ENCODE measurements around the gene HIF3A.
"Not testable (repeated sequence)": the region's sequence is repeated elsewhere in the genome, so short reads cannot be mapped to it uniquely, and the experiment has no call there.

Gene HIF3A

GRCh38 chr19:46357846-46358583 is 61.2 kb downstream of the HIF3A start:
- DNase-seq (ENCODE audit: low read depth in 3 of 3), result no peak

- DNase-seq (ENCODE audit: low read depth in 3 of 3), result no peak
Observed at GRCh38 chr19:46361915-46362314, 65.1 kb downstream of the HIF3A start.

- DNase-seq (ENCODE audit: low read depth in 3 of 3), result no peak
Observed at GRCh38 chr19:46364359-46364758, 67.5 kb downstream of the HIF3A start.

- no peak for DNase-seq (ENCODE audit: low read depth in 3 of 3)
Observed at GRCh38 chr19:46365561-46365960, 68.7 kb downstream of the HIF3A start.

- no peak for DNase-seq (ENCODE audit: low read depth in 3 of 3)
Observed at GRCh38 chr19:46366620-46367292, 69.9 kb downstream of the HIF3A start.

- DNase-seq (ENCODE audit: low read depth in 3 of 3), result no peak
Observed at GRCh38 chr19:46367426-46367825, 70.6 kb downstream of the HIF3A start.

- no peak for DNase-seq (ENCODE audit: low read depth in 3 of 3)
Observed at GRCh38 chr19:46368116-46368515, 71.3 kb downstream of the HIF3A start.

- no peak for DNase-seq (ENCODE audit: low read depth in 3 of 3)
Observed at GRCh38 chr19:46369817-46370216, 73.0 kb downstream of the HIF3A start.

GRCh38 chr19:46371371-46371901 is 74.6 kb downstream of the HIF3A start:
- no peak for DNase-seq (ENCODE audit: low read depth in 3 of 3)

- no peak for DNase-seq (ENCODE audit: low read depth in 3 of 3)
Observed at GRCh38 chr19:46372901-46373490, 76.2 kb downstream of the HIF3A start.

GRCh38 chr19:46373491-46374359 is 76.9 kb downstream of the HIF3A start:
- no peak for DNase-seq (ENCODE audit: low read depth in 3 of 3)

GRCh38 chr19:46374536-46375475 is 78.0 kb downstream of the HIF3A start:
- DNase-seq (ENCODE audit: low read depth in 3 of 3), result no peak

GRCh38 chr19:46375476-46376067 is 78.7 kb downstream of the HIF3A start:
- not testable (repeated sequence) for DNase-seq (ENCODE audit: low read depth in 3 of 3)

- DNase-seq (ENCODE audit: low read depth in 3 of 3), result no peak
Observed at GRCh38 chr19:46376241-46377153, 79.7 kb downstream of the HIF3A start.

GRCh38 chr19:46378268-46378667 is 81.4 kb downstream of the HIF3A start:
- DNase-seq (ENCODE audit: low read depth in 3 of 3), result no peak

GRCh38 chr19:46380690-46381089 is 83.8 kb downstream of the HIF3A start:
- no peak for DNase-seq (ENCODE audit: low read depth in 3 of 3)

- DNase-seq (ENCODE audit: low read depth in 3 of 3), result no peak
Observed at GRCh38 chr19:46381346-46381745, 84.5 kb downstream of the HIF3A start.

GRCh38 chr19:46381756-46382345 is 85.0 kb downstream of the HIF3A start:
- no peak for DNase-seq (ENCODE audit: low read depth in 3 of 3)

All from stimulated activated CD4-positive, alpha-beta T cell treated with anti-CD3 and anti-CD28 coated beads, TNF-alpha, amount 100 ng/mL, for 4 hours (primary cell).